ENCODE data around the gene MAML1.

MAML1 gene

DNA sequence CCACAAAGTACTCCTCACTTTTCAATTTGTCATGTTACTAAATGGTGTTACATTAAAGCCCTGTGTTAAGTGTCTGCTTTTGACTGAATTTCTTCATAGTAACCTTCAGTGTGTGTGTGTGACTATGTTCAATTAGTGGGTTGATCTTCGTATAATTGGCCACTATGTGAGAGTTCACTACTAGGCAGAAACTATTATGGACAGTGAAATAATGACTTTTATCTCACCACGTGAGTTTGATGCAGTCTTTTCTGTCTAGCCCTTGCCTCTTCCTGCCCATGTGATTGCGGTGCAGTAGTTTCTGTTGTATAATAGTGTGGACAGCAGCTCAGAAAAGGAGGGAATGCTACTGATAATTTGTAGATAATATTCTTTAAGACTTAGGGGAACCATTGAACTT, 1.8 kb upstream of the MAML1 start:
- DNase-seq: no peak
- H3K27me3 ChIP-seq (ENCODE audit: insufficient read depth, low read depth, severe bottlenecking): no peaks in the 10 kb centered on the region
- TF ChIP-seq, protein P1, sequence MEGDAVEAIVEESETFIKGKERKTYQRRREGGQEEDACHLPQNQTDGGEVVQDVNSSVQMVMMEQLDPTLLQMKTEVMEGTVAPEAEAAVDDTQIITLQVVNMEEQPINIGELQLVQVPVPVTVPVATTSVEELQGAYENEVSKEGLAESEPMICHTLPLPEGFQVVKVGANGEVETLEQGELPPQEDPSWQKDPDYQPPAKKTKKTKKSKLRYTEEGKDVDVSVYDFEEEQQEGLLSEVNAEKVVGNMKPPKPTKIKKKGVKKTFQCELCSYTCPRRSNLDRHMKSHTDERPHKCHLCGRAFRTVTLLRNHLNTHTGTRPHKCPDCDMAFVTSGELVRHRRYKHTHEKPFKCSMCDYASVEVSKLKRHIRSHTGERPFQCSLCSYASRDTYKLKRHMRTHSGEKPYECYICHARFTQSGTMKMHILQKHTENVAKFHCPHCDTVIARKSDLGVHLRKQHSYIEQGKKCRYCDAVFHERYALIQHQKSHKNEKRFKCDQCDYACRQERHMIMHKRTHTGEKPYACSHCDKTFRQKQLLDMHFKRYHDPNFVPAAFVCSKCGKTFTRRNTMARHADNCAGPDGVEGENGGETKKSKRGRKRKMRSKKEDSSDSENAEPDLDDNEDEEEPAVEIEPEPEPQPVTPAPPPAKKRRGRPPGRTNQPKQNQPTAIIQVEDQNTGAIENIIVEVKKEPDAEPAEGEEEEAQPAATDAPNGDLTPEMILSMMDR (IDR thresholded peaks at IDR 0.05; ENCODE audit: low read depth, low read length): no peak
- no peak overlapping the region for H3K4me3 ChIP-seq (ENCODE audit: low read depth, low read length)
- H3K9me3 ChIP-seq (ENCODE audit: severe bottlenecking): no peaks in the 10 kb centered on the region
- H3K36me3 ChIP-seq: peaks cover 19% of the 10 kb centered on the region
- H3K27ac ChIP-seq: no peak overlapping the region

DNA sequence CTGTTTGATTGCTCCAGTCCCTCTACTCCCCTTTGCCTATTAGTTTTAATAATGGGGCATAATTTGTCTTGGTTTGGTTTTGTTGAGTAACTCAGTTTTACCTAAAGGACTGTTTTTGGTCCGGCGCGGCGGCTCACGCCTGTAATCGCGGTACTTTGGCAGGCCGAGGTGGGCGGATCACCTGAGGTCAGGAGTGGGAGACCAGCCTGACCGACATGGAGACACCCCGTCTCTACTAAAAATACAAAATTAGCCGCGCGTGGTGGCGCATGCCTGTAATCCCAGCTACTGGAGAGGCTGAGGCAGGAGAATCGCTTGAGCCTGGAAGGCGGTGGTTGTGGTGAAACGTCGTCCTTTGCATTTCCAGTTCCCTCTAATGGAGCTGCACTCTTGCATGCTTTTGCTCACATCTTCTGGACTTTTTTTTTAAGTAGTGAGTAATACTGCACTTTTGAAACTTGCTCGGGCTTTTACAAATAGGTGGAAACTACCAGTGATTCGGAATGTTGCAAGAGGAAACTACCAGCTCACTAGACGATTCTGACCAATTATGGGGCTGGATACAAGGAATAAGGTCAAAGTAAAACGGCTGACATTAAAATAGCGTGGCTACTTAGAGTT, 721 bp upstream of the MAML1 start:
- peak overlapping the region; percentile 39 for H3K4me3 ChIP-seq (ENCODE audit: low read depth, low read length)
- H3K27me3 ChIP-seq (ENCODE audit: insufficient read depth, low read depth, severe bottlenecking): no peaks in the 10 kb centered on the region
- TF ChIP-seq, protein P1 (IDR thresholded peaks at IDR 0.05; ENCODE audit: low read depth, low read length): no peak
- H3K27ac ChIP-seq: peak overlapping the region; percentile 52; the same call in 1 of the 2 replicates
- peaks cover 16% of the 10 kb centered on the region for H3K36me3 ChIP-seq
- no peaks in the 10 kb centered on the region for H3K9me3 ChIP-seq (ENCODE audit: severe bottlenecking)
- peak; percentile 8 for DNase-seq

DNA sequence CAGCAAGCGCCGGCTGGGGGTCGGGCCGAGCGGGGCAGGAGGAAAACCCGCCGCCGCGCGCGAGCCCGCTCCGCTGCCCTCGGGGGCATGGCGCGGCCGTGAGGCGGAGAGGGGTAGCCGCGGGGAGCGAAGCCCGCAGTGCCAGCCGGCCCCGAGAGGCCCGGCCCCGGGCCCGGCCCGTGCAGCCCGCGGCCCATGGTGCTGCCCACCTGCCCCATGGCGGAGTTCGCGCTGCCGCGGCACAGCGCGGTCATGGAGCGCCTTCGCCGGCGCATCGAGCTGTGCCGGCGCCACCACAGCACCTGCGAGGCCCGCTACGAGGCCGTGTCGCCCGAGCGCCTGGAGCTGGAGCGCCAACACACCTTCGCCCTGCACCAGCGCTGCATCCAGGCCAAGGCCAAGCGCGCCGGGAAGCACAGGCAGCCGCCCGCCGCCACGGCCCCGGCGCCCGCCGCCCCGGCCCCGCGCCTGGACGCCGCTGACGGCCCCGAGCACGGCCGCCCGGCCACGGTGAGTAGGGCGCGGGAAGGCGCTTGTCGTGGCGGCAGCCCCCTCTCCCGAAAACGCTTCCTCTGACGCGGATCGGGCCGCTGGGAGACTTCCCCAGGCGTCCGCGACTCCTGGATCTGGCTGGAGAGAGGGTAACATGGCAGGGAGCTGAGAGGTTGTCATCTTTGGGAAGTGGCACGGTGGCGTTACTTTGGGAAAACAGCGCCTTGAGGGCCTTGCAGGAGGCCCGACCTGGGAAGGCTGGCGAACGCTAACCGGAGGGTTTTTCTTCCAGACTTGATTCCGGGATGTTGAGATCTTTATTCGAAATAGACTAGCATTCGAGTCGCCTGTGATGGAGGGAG, 523 bp downstream of the MAML1 start:
- Histone ChIP-seq H3K27me3 (ENCODE audit: insufficient read depth, low read depth, severe bottlenecking) (no peaks in the 10 kb centered on the region), H3K36me3 (peaks cover 3% of the 10 kb centered on the region), H3K4me3 (ENCODE audit: low read depth, low read length) (peak overlapping the region; percentile 67), H3K9me3 (ENCODE audit: severe bottlenecking) (no peaks in the 10 kb centered on the region), H3K27ac (peak overlapping the region; percentile 91)
- TF ChIP-seq, protein P1 (IDR thresholded peaks at IDR 0.05; ENCODE audit: low read depth, low read length): no peak
- DNase-seq: peak; percentile 6

DNA sequence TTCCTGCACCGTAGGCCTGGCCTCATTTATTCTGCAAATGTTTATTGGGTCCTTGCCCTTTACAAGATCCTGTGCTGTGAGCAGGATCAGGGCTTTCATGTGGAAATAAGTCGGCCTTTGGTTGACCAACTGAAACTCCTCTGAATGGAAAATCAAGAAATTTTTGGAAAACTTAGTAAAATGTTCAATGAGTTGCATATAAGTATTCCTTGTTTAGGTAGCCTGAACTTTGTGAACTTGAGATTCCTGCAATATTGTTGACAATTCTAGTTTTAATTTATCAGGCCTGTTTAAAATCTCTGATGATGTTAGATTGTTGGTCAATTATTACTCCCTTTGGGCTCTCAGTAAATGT, 1.1 kb downstream of the MAML1 start:
- DNase-seq: no peak
- TF ChIP-seq, protein P1 (IDR thresholded peaks at IDR 0.05; ENCODE audit: low read depth, low read length): no peak
- Histone ChIP-seq H3K4me3 (ENCODE audit: low read depth, low read length) (peak overlapping the region; percentile 67), H3K9me3 (ENCODE audit: severe bottlenecking) (no peaks in the 10 kb centered on the region), H3K27ac (peak overlapping the region; percentile 91), H3K27me3 (ENCODE audit: insufficient read depth, low read depth, severe bottlenecking) (no peaks in the 10 kb centered on the region), H3K36me3 (peaks cover 2% of the 10 kb centered on the region; the same call in 1 of the 2 replicates)

DNA sequence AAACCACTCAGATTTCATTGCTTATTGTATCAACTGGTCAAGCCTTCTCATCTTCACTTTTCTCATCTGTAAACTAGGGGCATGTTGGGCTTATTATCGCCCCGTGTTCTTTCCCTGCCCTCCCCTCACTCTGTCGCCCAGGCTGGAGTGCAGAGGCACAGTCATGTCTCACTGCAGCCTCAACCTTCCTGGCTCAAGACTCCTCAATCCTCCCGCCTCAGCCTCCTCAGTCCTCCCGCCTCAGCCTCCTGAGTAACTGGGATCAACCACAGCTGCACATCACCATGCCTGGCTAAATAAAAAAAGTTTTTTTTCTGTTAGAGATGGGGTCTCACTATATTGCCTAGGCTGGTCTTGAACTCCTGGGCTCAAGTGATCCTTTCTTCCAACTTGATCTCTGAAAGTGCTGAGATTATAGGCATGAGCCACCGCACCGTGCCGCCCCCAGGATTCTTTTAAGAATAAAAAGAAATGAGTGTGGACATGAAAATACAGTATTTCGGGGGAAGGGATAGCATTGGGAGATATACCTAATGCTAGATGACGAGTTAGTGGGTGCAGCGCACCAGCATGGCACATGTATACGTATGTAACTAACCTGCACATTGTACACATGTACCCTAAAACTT, 2.0 kb downstream of the MAML1 start:
- no peak overlapping the region for H3K27ac ChIP-seq
- H3K36me3 ChIP-seq: 0 out of 2 replicates have a peak, but pooled peaks cover 2% of the 10 kb centered on the region
- no peak for DNase-seq
- H3K9me3 ChIP-seq (ENCODE audit: severe bottlenecking): no peaks in the 10 kb centered on the region
- H3K27me3 ChIP-seq (ENCODE audit: insufficient read depth, low read depth, severe bottlenecking): no peaks in the 10 kb centered on the region
- no peak overlapping the region for H3K4me3 ChIP-seq (ENCODE audit: low read depth, low read length)
- TF ChIP-seq, protein P1 (IDR thresholded peaks at IDR 0.05; ENCODE audit: low read depth, low read length): no peak

All from WERI-Rb-1 (cell line).